Stomach (tissue), 4 donors: Measurements from ENCODE around the gene GDF2.

Experiments used
- POLR2AphosphoS5 ChIP-seq, 3 donors: sonication (generic); formaldehyde crosslinking; IDR thresholded peaks; one replicate each; pipeline ENCODE4 v1.6.1; 2016; ENCODE audit warnings: antibody characterized with exemption in 3 of 3
- TF ChIP-seq, protein P1 (sequence below), 7 experiments: fragments of 450-650 bp in 4 of 7; fragments of 200-600 bp in 3 of 7; sonication (generic) in 3 of 7; IDR thresholded peaks; one replicate each; pipeline ENCODE4 v1.5.1; 2016 to 2019; ENCODE audit warnings: antibody characterized with exemption in 7 of 7, control low read depth in 2 of 7, mild to moderate bottlenecking in 1 of 7

DNA sequence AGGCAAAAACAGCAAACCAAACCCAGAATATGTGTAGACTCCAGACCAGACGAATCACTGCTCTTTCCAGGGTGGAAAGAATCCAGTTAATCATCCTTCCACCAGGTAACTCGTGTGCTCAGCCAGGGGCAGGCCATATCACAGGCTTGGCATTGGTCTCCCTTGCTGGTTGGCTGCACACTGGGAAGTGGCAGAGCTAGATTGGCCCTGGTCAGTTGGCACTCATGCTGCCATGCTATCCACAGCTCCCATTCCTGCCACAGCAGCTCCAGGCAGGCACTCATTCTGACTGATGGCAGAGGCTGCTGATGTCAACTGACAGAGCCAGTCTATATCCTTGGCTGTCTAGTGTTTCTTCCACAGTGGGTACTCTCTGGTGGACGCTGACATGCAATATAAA lies 31.9 kb upstream of the GDF2 start:
- TF ChIP-seq, protein P1, sequence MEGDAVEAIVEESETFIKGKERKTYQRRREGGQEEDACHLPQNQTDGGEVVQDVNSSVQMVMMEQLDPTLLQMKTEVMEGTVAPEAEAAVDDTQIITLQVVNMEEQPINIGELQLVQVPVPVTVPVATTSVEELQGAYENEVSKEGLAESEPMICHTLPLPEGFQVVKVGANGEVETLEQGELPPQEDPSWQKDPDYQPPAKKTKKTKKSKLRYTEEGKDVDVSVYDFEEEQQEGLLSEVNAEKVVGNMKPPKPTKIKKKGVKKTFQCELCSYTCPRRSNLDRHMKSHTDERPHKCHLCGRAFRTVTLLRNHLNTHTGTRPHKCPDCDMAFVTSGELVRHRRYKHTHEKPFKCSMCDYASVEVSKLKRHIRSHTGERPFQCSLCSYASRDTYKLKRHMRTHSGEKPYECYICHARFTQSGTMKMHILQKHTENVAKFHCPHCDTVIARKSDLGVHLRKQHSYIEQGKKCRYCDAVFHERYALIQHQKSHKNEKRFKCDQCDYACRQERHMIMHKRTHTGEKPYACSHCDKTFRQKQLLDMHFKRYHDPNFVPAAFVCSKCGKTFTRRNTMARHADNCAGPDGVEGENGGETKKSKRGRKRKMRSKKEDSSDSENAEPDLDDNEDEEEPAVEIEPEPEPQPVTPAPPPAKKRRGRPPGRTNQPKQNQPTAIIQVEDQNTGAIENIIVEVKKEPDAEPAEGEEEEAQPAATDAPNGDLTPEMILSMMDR (IDR thresholded peaks at IDR 0.05), result no peak
- no peak for TF ChIP-seq POLR2AphosphoS5 (IDR thresholded peaks at IDR 0.05)
